OCI-LY3 (cell line): Measurements from ENCODE around the gene CHN2.

Source experiments
- H2AFZ ChIP-seq: fragments of 200-600, 300-600 bp; shearing (Covaris generic); 2 replicates; pipeline ENCODE4 v1.6.0; 2014; ENCODE audit warnings: antibody characterized with exemption, low read depth, low read length
- H3K27ac ChIP-seq: fragments of 200-600, 300-600 bp; sonication (generic); 2 replicates; pipeline ENCODE4 v1.5.1; 2014; ENCODE audit warnings: mild to moderate bottlenecking, low read length, moderate library complexity, mixed read lengths
- H3K27me3 ChIP-seq: fragments of 200-600, 300-600 bp; sonication (generic); 2 replicates; pipeline ENCODE4 v1.6.1; 2014; ENCODE audit warnings: low read depth, low read length, mixed read lengths
- H3K36me3 ChIP-seq: fragments of 200-600, 300-600 bp; sonication (generic); replicated peaks from 2 replicates; pipeline ENCODE3; 2014; ENCODE audit warnings: low read depth, low read length, mixed read lengths
- H3K4me1 ChIP-seq: fragments of 300-600, 200-600 bp; sonication (generic); 2 replicates; pipeline ENCODE4 v1.6.1; 2014; ENCODE audit warnings: low read length, mixed read lengths
- H3K4me2 ChIP-seq: fragments of 200-600, 300-600 bp; sonication (generic); 2 replicates; pipeline ENCODE4 v1.6.1; 2014; ENCODE audit warnings: low read length, mixed read lengths
- H3K4me3 ChIP-seq: fragments of 300-600, 200-600 bp; sonication (generic); 2 replicates; pipeline ENCODE4 v1.5.1; 2014; ENCODE audit warnings: antibody characterized with exemption, mild to moderate bottlenecking, low read length, moderate library complexity
- H3K79me2 ChIP-seq: fragments of 300-600, 200-600 bp; shearing (Covaris generic); 2 replicates; pipeline ENCODE4 v1.6.1; 2014; ENCODE audit warnings: mild to moderate bottlenecking, low read length, mixed read lengths
- H3K9ac ChIP-seq: fragments of 300-600, 200-600 bp; shearing (Covaris generic); 2 replicates; pipeline ENCODE4 v1.6.0; 2014; ENCODE audit warnings: mild to moderate bottlenecking, low read length, moderate library complexity
- H3K9me3 ChIP-seq: fragments of 200-600, 300-600 bp; shearing (Covaris generic); 2 replicates; pipeline ENCODE4 v1.6.1; 2014; ENCODE audit warnings: low read length, mixed read lengths; ENCODE audit not compliant: insufficient read depth
- H4K20me1 ChIP-seq: fragments of 200-600, 300-600 bp; sonication (generic); 2 replicates; pipeline ENCODE4 v1.6.1; 2016; ENCODE audit warnings: low read length, mixed read lengths; ENCODE audit not compliant: insufficient read depth
- CTCF ChIP-seq: fragments of 200-600, 300-600 bp; sonication (generic); IDR thresholded peaks from 2 replicates; pipeline ENCODE4 v1.5.1; 2014; ENCODE audit warnings: antibody characterized with exemption, low read length, low read depth
- EZH2phosphoT487 ChIP-seq: fragments of 200-600 bp; shearing (Covaris generic); IDR thresholded peaks from 2 replicates; pipeline ENCODE4 v1.6.1; 2018; ENCODE audit warnings: antibody characterized with exemption, mixed run types, low read depth

The CHN2 gene

GRCh38 chr7:29443552-29443951 is 249.0 kb downstream of the CHN2 start:
- Histone ChIP-seq H3K36me3 (no peaks in the 10 kb centered on the region), H3K27me3 (peaks cover 5% of the 10 kb centered on the region; the same call in 1 of the 2 replicates), H3K4me2 (no peak overlapping the region), H3K4me1 (no peaks in the 10 kb centered on the region), H3K9ac (no peak overlapping the region), H3K9me3 (no peaks in the 10 kb centered on the region), H3K79me2 (no peaks in the 10 kb centered on the region), H3K4me3 (no peak overlapping the region), H3K27ac (no peak overlapping the region), H4K20me1 (no peaks in the 10 kb centered on the region), H2AFZ (no peak overlapping the region)
- TF ChIP-seq CTCF = no peak
- TF ChIP-seq EZH2phosphoT487 = no peak

- H3K4me2 ChIP-seq = no peak overlapping the region
- no peaks in the 10 kb centered on the region for H3K79me2 ChIP-seq
- H3K27ac ChIP-seq = no peak overlapping the region
- no peak overlapping the region for H2AFZ ChIP-seq
- no peaks in the 10 kb centered on the region for H3K36me3 ChIP-seq
- no peaks in the 10 kb centered on the region for H4K20me1 ChIP-seq
- H3K27me3 ChIP-seq = peaks cover 5% of the 10 kb centered on the region; the same call in 1 of the 2 replicates
- TF ChIP-seq CTCF (no peak), EZH2phosphoT487 (no peak)
- no peak overlapping the region for H3K4me3 ChIP-seq
- no peak overlapping the region for H3K9ac ChIP-seq
- no peaks in the 10 kb centered on the region for H3K9me3 ChIP-seq
- H3K4me1 ChIP-seq = no peaks in the 10 kb centered on the region
Observed at GRCh38 chr7:29444267-29444666, 249.7 kb downstream of the CHN2 start.

GRCh38 chr7:29445736-29446135 is 251.2 kb downstream of the CHN2 start:
- Histone ChIP-seq H3K9me3 (no peaks in the 10 kb centered on the region), H3K27ac (no peak overlapping the region), H2AFZ (no peak overlapping the region), H3K4me3 (no peak overlapping the region), H3K4me1 (no peaks in the 10 kb centered on the region), H3K36me3 (no peaks in the 10 kb centered on the region), H4K20me1 (no peaks in the 10 kb centered on the region), H3K9ac (no peak overlapping the region), H3K4me2 (no peak overlapping the region), H3K27me3 (peaks cover 5% of the 10 kb centered on the region; the same call in 1 of the 2 replicates), H3K79me2 (no peaks in the 10 kb centered on the region)
- no peak for TF ChIP-seq CTCF
- no peak for TF ChIP-seq EZH2phosphoT487

- Histone ChIP-seq H2AFZ (no peak overlapping the region), H3K79me2 (no peaks in the 10 kb centered on the region), H3K9me3 (no peaks in the 10 kb centered on the region), H3K27ac (no peak overlapping the region), H3K4me1 (no peaks in the 10 kb centered on the region), H3K36me3 (no peaks in the 10 kb centered on the region), H4K20me1 (no peaks in the 10 kb centered on the region), H3K4me3 (no peak overlapping the region), H3K4me2 (no peak overlapping the region), H3K9ac (no peak overlapping the region), H3K27me3 (peaks cover 5% of the 10 kb centered on the region; the same call in 1 of the 2 replicates)
- TF ChIP-seq EZH2phosphoT487 (no peak), CTCF (no peak)
Observed at GRCh38 chr7:29447828-29448227, 253.3 kb downstream of the CHN2 start.
